ENCODE data around the gene MEP1A.
"Not testable (repeated sequence)": the region's sequence is repeated elsewhere in the genome, so short reads cannot be mapped to it uniquely, and the experiment has no call there.

MEP1A gene

GRCh38 chr6:46793138-46793537 lies at the start of gene MEP1A:
MEP1A (plus strand) TSS chr6:46793389; CDS start chr6:46793399, 10 bp downstream.
- Histone ChIP-seq H3K36me3 (ENCODE audit: low read length) (no peaks in the 10 kb centered on the region), H3K9me3 (ENCODE audit: insufficient read depth, low read length) (no peaks in the 10 kb centered on the region), H4K20me1 (ENCODE audit: low read depth, low read length) (no peaks in the 10 kb centered on the region), H3F3A (ENCODE audit: insufficient read depth) (no peaks in the 10 kb centered on the region), H3K9ac (ENCODE audit: low read length) (no peak within 1 kb of the TSS), H3K4me2 (ENCODE audit: low read depth, low read length, poor library complexity, severe bottlenecking) (no peak within 1 kb of the TSS), H3K9me2 (replicated peaks; ENCODE audit: insufficient read depth, low read length) (no peaks in the 10 kb centered on the region), H3K79me2 (ENCODE audit: insufficient read depth, low read length) (no peaks in the 10 kb centered on the region), H3K27me3 (ENCODE audit: low read length) (no peaks in the 10 kb centered on the region), H2AFZ (ENCODE audit: low read depth, low read length, severe bottlenecking) (no peak within 1 kb of the TSS), H3K27ac (ENCODE audit: low read depth, low read length) (no peak within 1 kb of the TSS), H3K4me3 (ENCODE audit: insufficient read depth, low read length, poor library complexity, severe bottlenecking) (no peak within 1 kb of the TSS)
- TF ChIP-seq EZH2phosphoT487 (conservative IDR thresholded peaks at IDR 0.05; ENCODE audit: low read length) (no peak), CTCF (IDR thresholded peaks at IDR 0.05; ENCODE audit: insufficient read depth, low read length, poor library complexity, severe bottlenecking) (no peak)

- no peaks in the 10 kb centered on the region for H4K20me1 ChIP-seq (ENCODE audit: low read depth, low read length)
- no peaks in the 10 kb centered on the region for H3K9me3 ChIP-seq (ENCODE audit: insufficient read depth, low read length)
- no peaks in the 10 kb centered on the region for H3K36me3 ChIP-seq (ENCODE audit: low read length)
- H3K4me3 ChIP-seq (ENCODE audit: insufficient read depth, low read length, poor library complexity, severe bottlenecking), result no peak overlapping the region
- H3F3A ChIP-seq (ENCODE audit: insufficient read depth), result no peaks in the 10 kb centered on the region
- H3K9ac ChIP-seq (ENCODE audit: low read length), result no peak overlapping the region
- H3K79me2 ChIP-seq (ENCODE audit: insufficient read depth, low read length), result no peaks in the 10 kb centered on the region
- H3K27me3 ChIP-seq (ENCODE audit: low read length), result no peaks in the 10 kb centered on the region
- H3K4me2 ChIP-seq (ENCODE audit: low read depth, low read length, poor library complexity, severe bottlenecking), result no peak overlapping the region
- H3K27ac ChIP-seq (ENCODE audit: low read depth, low read length), result no peak overlapping the region
- no peak overlapping the region for H2AFZ ChIP-seq (ENCODE audit: low read depth, low read length, severe bottlenecking)
- TF ChIP-seq CTCF (IDR thresholded peaks at IDR 0.05; ENCODE audit: insufficient read depth, low read length, poor library complexity, severe bottlenecking), result no peak
- TF ChIP-seq EZH2phosphoT487 (conservative IDR thresholded peaks at IDR 0.05; ENCODE audit: low read length), result no peak
- H3K9me2 ChIP-seq (replicated peaks; ENCODE audit: insufficient read depth, low read length), result no peaks in the 10 kb centered on the region
Observed at GRCh38 chr6:46743425-46744158, 49.6 kb upstream of the MEP1A start.

GRCh38 chr6:46744159-46744725 lies 48.9 kb upstream of the MEP1A start:
- H3K9me2 ChIP-seq (replicated peaks; ENCODE audit: insufficient read depth, low read length); H2AFZ ChIP-seq (ENCODE audit: low read depth, low read length, severe bottlenecking); H3K9me3 ChIP-seq (ENCODE audit: insufficient read depth, low read length); H3F3A ChIP-seq (ENCODE audit: insufficient read depth); H3K4me2 ChIP-seq (ENCODE audit: low read depth, low read length, poor library complexity, severe bottlenecking); H3K9ac ChIP-seq (ENCODE audit: low read length); H4K20me1 ChIP-seq (ENCODE audit: low read depth, low read length); H3K79me2 ChIP-seq (ENCODE audit: insufficient read depth, low read length); H3K36me3 ChIP-seq (ENCODE audit: low read length); H3K27me3 ChIP-seq (ENCODE audit: low read length); H3K4me3 ChIP-seq (ENCODE audit: insufficient read depth, low read length, poor library complexity, severe bottlenecking); H3K27ac ChIP-seq (ENCODE audit: low read depth, low read length): not testable (repeated sequence)

GRCh38 chr6:46745973-46746372 lies 47.2 kb upstream of the MEP1A start:
- Histone ChIP-seq H2AFZ (ENCODE audit: low read depth, low read length, severe bottlenecking) (no peak overlapping the region), H3K9me2 (replicated peaks; ENCODE audit: insufficient read depth, low read length) (no peaks in the 10 kb centered on the region), H3K4me2 (ENCODE audit: low read depth, low read length, poor library complexity, severe bottlenecking) (no peak overlapping the region), H3K4me3 (ENCODE audit: insufficient read depth, low read length, poor library complexity, severe bottlenecking) (no peak overlapping the region), H4K20me1 (ENCODE audit: low read depth, low read length) (no peaks in the 10 kb centered on the region), H3K36me3 (ENCODE audit: low read length) (no peaks in the 10 kb centered on the region), H3K79me2 (ENCODE audit: insufficient read depth, low read length) (no peaks in the 10 kb centered on the region), H3F3A (ENCODE audit: insufficient read depth) (no peaks in the 10 kb centered on the region), H3K9ac (ENCODE audit: low read length) (no peak overlapping the region), H3K27me3 (ENCODE audit: low read length) (no peaks in the 10 kb centered on the region), H3K9me3 (ENCODE audit: insufficient read depth, low read length) (no peaks in the 10 kb centered on the region), H3K27ac (ENCODE audit: low read depth, low read length) (no peak overlapping the region)
- TF ChIP-seq EZH2phosphoT487 (conservative IDR thresholded peaks at IDR 0.05; ENCODE audit: low read length), result no peak
- no peak for TF ChIP-seq CTCF (IDR thresholded peaks at IDR 0.05; ENCODE audit: insufficient read depth, low read length, poor library complexity, severe bottlenecking)
